Liver (tissue), 3 donors: ENCODE results near the gene SLC20A1.

ENCODE experiments used
- CTCF ChIP-seq: fragments of 150-350 bp; IDR thresholded peaks from 2 replicates; pipeline ENCODE4 v1.5.1; 2017; ENCODE audit warnings: improper control_type of control experiment, low read depth, low read length; ENCODE audit not compliant: missing input control
- GABPA ChIP-seq, 2 donors: IDR thresholded peaks in 1 of 2; conservative IDR thresholded peaks in 1 of 2; 2 replicates each; pipeline ENCODE4 v1.6.1; 2016; ENCODE audit warnings: antibody characterized with exemption in 2 of 2, mild to moderate bottlenecking in 1 of 2, moderate library complexity in 1 of 2
- JUND ChIP-seq, 2 donors: IDR thresholded peaks; 2 replicates each; pipeline ENCODE4 v1.6.1; 2016; ENCODE audit warnings: antibody characterized with exemption in 2 of 2
- MAX ChIP-seq: IDR thresholded peaks from 2 replicates; pipeline ENCODE4 v1.6.1; 2016; ENCODE audit warnings: antibody characterized with exemption
- RAD21 ChIP-seq, 2 donors: IDR thresholded peaks; 2 replicates each; pipeline ENCODE4 v1.6.1; 2016; ENCODE audit warnings: antibody characterized with exemption in 2 of 2, mild to moderate bottlenecking in 2 of 2
- REST ChIP-seq: IDR thresholded peaks from 2 replicates; pipeline ENCODE4 v1.6.1; 2016; ENCODE audit warnings: antibody characterized with exemption, mild to moderate bottlenecking
- RXRA ChIP-seq, 2 donors: IDR thresholded peaks; 2 replicates each; pipeline ENCODE4 v1.6.1; 2017 to 2018; ENCODE audit warnings: antibody characterized with exemption in 2 of 2, mild to moderate bottlenecking in 1 of 2
- ZBTB33 ChIP-seq: IDR thresholded peaks from 2 replicates; pipeline ENCODE4 v1.6.1; 2016; ENCODE audit warnings: antibody characterized with exemption
- donor health status: healthy.
- donor health status: healthy.

- no peak for TF ChIP-seq RXRA (IDR thresholded peaks at IDR 0.05)
- no peak for TF ChIP-seq CTCF
- no peak for TF ChIP-seq GABPA (IDR thresholded peaks at IDR 0.05 in 1 of 2, conservative IDR thresholded peaks at IDR 0.05 in 1 of 2)
- TF ChIP-seq MAX: no peak
- TF ChIP-seq RAD21 (IDR thresholded peaks at IDR 0.05): no peak
- no peak for TF ChIP-seq REST
- TF ChIP-seq JUND (IDR thresholded peaks at IDR 0.05): no peak
- no peak for TF ChIP-seq ZBTB33
Measured at GRCh38 chr2:112701052-112701451, 55.3 kb downstream of the SLC20A1 start.
